Gastroesophageal sphincter (tissue), 3 donors: ENCODE results near the gene AMBN.

ENCODE experiments used
- POLR2A ChIP-seq, 2 donors: fragments of 450-650 bp; IDR thresholded peaks; one replicate each; pipeline ENCODE4 v1.6.1; 2017; ENCODE audit warnings: antibody characterized with exemption in 2 of 2, mild to moderate bottlenecking in 2 of 2, moderate library complexity in 1 of 2
- TF ChIP-seq, protein P1 (sequence below), 4 experiments: fragments of 200-600 bp in 2 of 4; fragments of 450-650 bp in 2 of 4; sonication (generic) in 1 of 4; IDR thresholded peaks; one replicate each; pipeline ENCODE4 v1.5.1; 2017 to 2019; ENCODE audit warnings: antibody characterized with exemption in 4 of 4, mild to moderate bottlenecking in 2 of 4, moderate library complexity in 2 of 4

DNA sequence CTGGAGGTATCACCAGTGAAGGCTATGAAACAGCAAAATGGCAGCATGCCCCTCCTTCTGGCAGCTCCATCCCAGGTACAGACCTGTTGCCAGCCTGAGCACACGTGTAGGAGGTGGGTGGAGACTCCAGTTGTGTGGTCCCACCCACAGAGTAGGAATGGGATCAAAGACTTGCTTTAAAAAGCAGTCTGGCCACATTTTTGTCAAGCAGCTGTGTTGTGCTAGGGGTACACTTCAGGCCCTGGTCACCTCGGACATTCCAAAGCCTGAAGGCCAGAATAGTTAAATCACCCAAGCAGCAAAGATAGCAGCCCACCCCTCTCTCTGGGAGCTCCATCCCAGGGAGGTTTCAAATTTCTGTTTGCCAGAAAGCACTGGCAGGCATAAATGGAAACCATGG is 20.3 kb upstream of the AMBN start:
- TF ChIP-seq, protein P1, sequence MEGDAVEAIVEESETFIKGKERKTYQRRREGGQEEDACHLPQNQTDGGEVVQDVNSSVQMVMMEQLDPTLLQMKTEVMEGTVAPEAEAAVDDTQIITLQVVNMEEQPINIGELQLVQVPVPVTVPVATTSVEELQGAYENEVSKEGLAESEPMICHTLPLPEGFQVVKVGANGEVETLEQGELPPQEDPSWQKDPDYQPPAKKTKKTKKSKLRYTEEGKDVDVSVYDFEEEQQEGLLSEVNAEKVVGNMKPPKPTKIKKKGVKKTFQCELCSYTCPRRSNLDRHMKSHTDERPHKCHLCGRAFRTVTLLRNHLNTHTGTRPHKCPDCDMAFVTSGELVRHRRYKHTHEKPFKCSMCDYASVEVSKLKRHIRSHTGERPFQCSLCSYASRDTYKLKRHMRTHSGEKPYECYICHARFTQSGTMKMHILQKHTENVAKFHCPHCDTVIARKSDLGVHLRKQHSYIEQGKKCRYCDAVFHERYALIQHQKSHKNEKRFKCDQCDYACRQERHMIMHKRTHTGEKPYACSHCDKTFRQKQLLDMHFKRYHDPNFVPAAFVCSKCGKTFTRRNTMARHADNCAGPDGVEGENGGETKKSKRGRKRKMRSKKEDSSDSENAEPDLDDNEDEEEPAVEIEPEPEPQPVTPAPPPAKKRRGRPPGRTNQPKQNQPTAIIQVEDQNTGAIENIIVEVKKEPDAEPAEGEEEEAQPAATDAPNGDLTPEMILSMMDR (IDR thresholded peaks at IDR 0.05): no peak
- TF ChIP-seq POLR2A (IDR thresholded peaks at IDR 0.05): no peak
